Upper lobe of left lung (tissue), 4 donors: Measurements from ENCODE around the gene PCBP3.

Source experiments
- CTCF ChIP-seq, 6 experiments: fragments of 450-650 bp in 4 of 6; fragments of 200-600 bp in 2 of 6; sonication (generic) in 2 of 6; IDR thresholded peaks; one replicate each; pipeline ENCODE4 v1.5.1; 2016 to 2019; ENCODE audit warnings: antibody characterized with exemption in 6 of 6
- EP300 ChIP-seq, 4 donors: sonication (generic); formaldehyde crosslinking; IDR thresholded peaks; one replicate each; pipeline ENCODE4 v1.5.1; 2017; ENCODE audit warnings: antibody characterized with exemption in 4 of 4, control low read depth in 2 of 4
- POLR2A ChIP-seq, 4 donors: fragments of 450-650 bp; IDR thresholded peaks; one replicate each; pipeline ENCODE4 v1.5.1; 2016 to 2017; ENCODE audit warnings: antibody characterized with exemption in 4 of 4, mild to moderate bottlenecking in 2 of 4

GRCh38 chr21:45937721-45938452 lies 294.4 kb downstream of the PCBP3 start:
- no peak for TF ChIP-seq CTCF (IDR thresholded peaks at IDR 0.05)
- TF ChIP-seq POLR2A (IDR thresholded peaks at IDR 0.05) = no peak
- no peak for TF ChIP-seq EP300 (IDR thresholded peaks at IDR 0.05)
